ENCODE data around the gene CFLAR. TPM values are rescaled to one million over a fixed set of nuclear protein-coding genes. Genes with fewer than 3 reads are reported as not detected.

CFLAR gene
- total and polyA plus RNA-seq, 2 of the 13 experiments (the other 11 are each of a cell fraction or from before 2014, with no cell fraction given) = 43.8 to 92.1 TPM

- TF ChIP-seq ELK4 (CRISPR knock-in tag; IDR thresholded peaks at IDR 0.05; ENCODE audit: borderline replicate concordance) (no peak), ZNF672 (CRISPR knock-in tag; IDR thresholded peaks at IDR 0.05) (no peak), MTF1 (CRISPR knock-in tag; IDR thresholded peaks at IDR 0.05) (no peak), TBX3 (IDR thresholded peaks at IDR 0.05; ENCODE audit: borderline replicate concordance) (no peak; the same call in 1 of the 2 replicates), PAX8 (CRISPR knock-in tag; IDR thresholded peaks at IDR 0.05; ENCODE audit: borderline replicate concordance) (no peak), ZIK1 (CRISPR knock-in tag; IDR thresholded peaks at IDR 0.05; ENCODE audit: borderline replicate concordance, low read depth) (no peak; the same call in 1 of the 2 replicates), RARA (CRISPR knock-in tag; IDR thresholded peaks at IDR 0.05) (peak; percentile 90), MATR3 (CRISPR knock-in tag; IDR thresholded peaks at IDR 0.05) (no peak), WIZ (CRISPR knock-in tag; IDR thresholded peaks at IDR 0.05) (peak; percentile 18; the same call in 1 of the 2 replicates), NR2F2 (IDR thresholded peaks at IDR 0.05; ENCODE audit: borderline replicate concordance, low read depth) (no peak; the same call in 1 of the 2 replicates), ATF1 (CRISPR knock-in tag; IDR thresholded peaks at IDR 0.05) (peak; percentile 13; the same call in 1 of the 2 replicates), FOXP4 (CRISPR knock-in tag; IDR thresholded peaks at IDR 0.05) (peak; percentile 64), RAD51 (IDR thresholded peaks at IDR 0.05; ENCODE audit: borderline replicate concordance) (peak; percentile 26; the same call in 1 of the 2 replicates), ZNF292 (CRISPR knock-in tag; IDR thresholded peaks at IDR 0.05; ENCODE audit: borderline replicate concordance, low read depth) (no peak; the same call in 1 of the 2 replicates), HNRNPK (IDR thresholded peaks at IDR 0.05; ENCODE audit: low read depth, low read length, poor library complexity, severe bottlenecking) (no peak), ZNF83 (CRISPR knock-in tag; IDR thresholded peaks at IDR 0.05; ENCODE audit: borderline replicate concordance) (no peak), LRRFIP1 (CRISPR knock-in tag; conservative IDR thresholded peaks at IDR 0.05) (no peak), GZF1 (CRISPR knock-in tag; IDR thresholded peaks at IDR 0.05) (no peak), ZNF75D (CRISPR knock-in tag; IDR thresholded peaks at IDR 0.05; ENCODE audit: borderline replicate concordance) (no peak), NFIC (IDR thresholded peaks at IDR 0.05; ENCODE audit: low read length) (peak; percentile 84), BCLAF1 (IDR thresholded peaks at IDR 0.05) (no peak)
Observed at GRCh38 chr2:201204655-201205514, 88.9 kb downstream of the CFLAR start (continued).
